Vagina (tissue), 2 donors: ENCODE measurements around the gene COMMD4.
"Not testable (repeated sequence)": the region's sequence is repeated elsewhere in the genome, so short reads cannot be mapped to it uniquely, and the experiment has no call there.

ENCODE experiments used
- POLR2A ChIP-seq, 2 donors: fragments of 450-650 bp; IDR thresholded peaks; one replicate each; pipeline ENCODE4 v1.6.1; 2017; ENCODE audit warnings: antibody characterized with exemption in 2 of 2, mild to moderate bottlenecking in 2 of 2, moderate library complexity in 2 of 2
- TF ChIP-seq, protein P1 (sequence below), 3 experiments: fragments of 450-650 bp in 2 of 3; fragments of 200-600 bp in 1 of 3; sonication (generic) in 1 of 3; IDR thresholded peaks; one replicate each; pipeline ENCODE4 v1.5.1; 2017 to 2019; ENCODE audit warnings: antibody characterized with exemption in 3 of 3, mild to moderate bottlenecking in 2 of 3, moderate library complexity in 2 of 3

DNA sequence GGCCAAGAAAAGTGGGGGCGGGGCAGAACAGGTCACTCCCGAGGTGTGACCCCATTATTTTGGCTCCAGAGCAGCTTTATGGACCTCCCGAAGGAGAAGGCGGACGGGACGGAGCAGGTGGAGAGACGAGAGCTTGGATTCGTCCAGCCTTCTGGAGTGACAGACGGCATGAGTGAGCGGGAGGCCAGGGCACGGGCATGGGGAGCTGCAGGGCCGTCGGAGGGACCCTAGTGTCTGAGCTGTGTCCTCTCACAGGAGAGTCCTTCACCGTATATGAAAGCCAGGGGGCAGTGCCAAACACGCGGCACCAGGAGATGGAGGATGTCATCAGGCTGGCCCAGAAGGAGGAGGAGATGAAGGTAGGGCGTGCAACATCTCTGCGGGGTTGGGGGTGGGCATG, 42.2 kb upstream of the COMMD4 start:
- TF ChIP-seq, protein P1, sequence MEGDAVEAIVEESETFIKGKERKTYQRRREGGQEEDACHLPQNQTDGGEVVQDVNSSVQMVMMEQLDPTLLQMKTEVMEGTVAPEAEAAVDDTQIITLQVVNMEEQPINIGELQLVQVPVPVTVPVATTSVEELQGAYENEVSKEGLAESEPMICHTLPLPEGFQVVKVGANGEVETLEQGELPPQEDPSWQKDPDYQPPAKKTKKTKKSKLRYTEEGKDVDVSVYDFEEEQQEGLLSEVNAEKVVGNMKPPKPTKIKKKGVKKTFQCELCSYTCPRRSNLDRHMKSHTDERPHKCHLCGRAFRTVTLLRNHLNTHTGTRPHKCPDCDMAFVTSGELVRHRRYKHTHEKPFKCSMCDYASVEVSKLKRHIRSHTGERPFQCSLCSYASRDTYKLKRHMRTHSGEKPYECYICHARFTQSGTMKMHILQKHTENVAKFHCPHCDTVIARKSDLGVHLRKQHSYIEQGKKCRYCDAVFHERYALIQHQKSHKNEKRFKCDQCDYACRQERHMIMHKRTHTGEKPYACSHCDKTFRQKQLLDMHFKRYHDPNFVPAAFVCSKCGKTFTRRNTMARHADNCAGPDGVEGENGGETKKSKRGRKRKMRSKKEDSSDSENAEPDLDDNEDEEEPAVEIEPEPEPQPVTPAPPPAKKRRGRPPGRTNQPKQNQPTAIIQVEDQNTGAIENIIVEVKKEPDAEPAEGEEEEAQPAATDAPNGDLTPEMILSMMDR (IDR thresholded peaks at IDR 0.05): not testable (repeated sequence)
- not testable (repeated sequence) for TF ChIP-seq POLR2A (IDR thresholded peaks at IDR 0.05)
